ENCODE data around the gene KDM4E. TPM values are rescaled to one million over a fixed set of nuclear protein-coding genes. Genes with fewer than 3 reads are reported as not detected.

KDM4E gene
- polyA plus RNA-seq, 1 experiment = not detected

GRCh38 chr11:95067039-95067840 lies 42.2 kb downstream of the KDM4E start:
- Histone ChIP-seq H3K27ac (ENCODE audit: low read depth, low read length) (peak overlapping the region; percentile 83), H3K9me3 (ENCODE audit: control insufficient read depth, insufficient read depth, low read length) (no peaks in the 10 kb centered on the region), H3K4me3 (ENCODE audit: low read depth, low read length) (peak overlapping the region; percentile 77), H3K27me3 (ENCODE audit: control insufficient read depth, insufficient read depth, low read length) (no peaks in the 10 kb centered on the region)
- POLR2A ChIA-PET = interaction anchor here (0.5 to 2.6 kb wide), 12 partner anchors 9 to 1323 kb away, joined by 3 to 12 read pairs (median 4); partner anchors contain the start of genes CCDC82, CWC15, ENDOD1 and JRKL
- CTCF ChIA-PET = interaction anchor here (0.6 to 7.9 kb wide), 30 partner anchors 9 to 1359 kb away, joined by 3 to 85 read pairs (median 4); partner anchors contain the start of genes ENDOD1 and SESN3
- TF ChIP-seq CTCF (IDR thresholded peaks at IDR 0.05; ENCODE audit: low read depth, low read length) = peak; percentile 64
- no peak for DNase-seq (ENCODE audit: low read depth, low spot score)

DNA sequence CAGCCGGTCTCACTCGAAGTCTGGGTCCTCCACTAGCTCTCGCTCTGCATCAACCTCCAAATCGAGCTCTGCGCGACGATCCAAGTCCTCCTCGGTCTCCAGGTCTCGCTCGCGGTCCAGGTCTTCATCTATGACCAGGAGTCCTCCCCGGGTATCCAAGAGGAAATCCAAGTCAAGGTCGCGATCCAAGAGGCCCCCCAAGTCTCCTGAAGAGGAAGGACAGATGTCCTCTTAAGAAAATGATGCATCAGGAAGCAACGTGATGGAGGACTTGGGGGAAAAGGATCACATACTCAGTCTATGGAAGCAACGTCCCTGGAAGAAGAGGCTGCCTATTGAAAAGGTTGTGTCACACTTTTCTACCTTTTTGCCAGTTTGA lies 42.8 kb downstream of the KDM4E start:
- no peak for DNase-seq (ENCODE audit: low read depth, low spot score)
- Histone ChIP-seq H3K4me3 (ENCODE audit: low read depth, low read length) (peak overlapping the region; percentile 77), H3K27me3 (ENCODE audit: control insufficient read depth, insufficient read depth, low read length) (no peaks in the 10 kb centered on the region), H3K9me3 (ENCODE audit: control insufficient read depth, insufficient read depth, low read length) (no peaks in the 10 kb centered on the region), H3K27ac (ENCODE audit: low read depth, low read length) (peak overlapping the region; percentile 83)
- no peak for TF ChIP-seq CTCF (IDR thresholded peaks at IDR 0.05; ENCODE audit: low read depth, low read length)
- ChIA-PET POLR2A (interaction anchor here (0.6 to 2.6 kb wide), 9 partner anchors 8 to 1322 kb away, joined by 3 to 12 read pairs (median 5); partner anchors contain the start of genes CCDC82, CWC15, ENDOD1 and JRKL), CTCF (interaction anchor here (0.6 to 7.9 kb wide), 21 partner anchors 8 to 1358 kb away, joined by 3 to 85 read pairs (median 6); partner anchors contain the start of genes ENDOD1 and SESN3)

DNA sequence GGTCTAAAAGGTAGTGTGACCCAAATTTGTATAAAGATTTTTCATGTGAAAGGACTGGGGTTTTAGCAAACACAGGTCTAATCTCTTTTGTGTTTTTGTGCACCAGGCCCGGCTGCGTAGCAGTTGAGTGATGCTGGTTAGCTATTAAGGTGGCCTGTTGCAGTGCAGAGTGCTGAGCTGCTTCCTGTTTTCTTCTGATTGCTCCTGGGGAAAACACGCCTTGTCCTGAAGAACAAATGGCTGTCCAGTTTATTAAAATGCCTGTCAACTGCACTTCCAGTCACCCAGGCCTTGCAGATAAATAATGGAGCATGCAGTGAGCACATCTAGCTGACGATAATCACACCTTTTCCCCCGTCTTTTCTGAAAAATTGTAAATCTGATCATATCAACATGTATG lies 43.5 kb downstream of the KDM4E start:
- no peak for TF ChIP-seq CTCF (IDR thresholded peaks at IDR 0.05; ENCODE audit: low read depth, low read length)
- H3K9me3 ChIP-seq (ENCODE audit: control insufficient read depth, insufficient read depth, low read length) = no peaks in the 10 kb centered on the region
- ChIA-PET POLR2A (interaction anchor here (0.7 to 2.6 kb wide), 2 partner anchors 79 to 95 kb away, joined by 3 to 12 read pairs; partner anchors contain the start of genes CWC15 and KDM4D), CTCF (interaction anchor here (0.9 to 7.9 kb wide), 13 partner anchors 11 to 1357 kb away, joined by 3 to 85 read pairs (median 6); partner anchors contain the start of gene ENDOD1)
- peak overlapping the region; percentile 77 for H3K4me3 ChIP-seq (ENCODE audit: low read depth, low read length)
- H3K27me3 ChIP-seq (ENCODE audit: control insufficient read depth, insufficient read depth, low read length) = no peaks in the 10 kb centered on the region
- no peak overlapping the region for H3K27ac ChIP-seq (ENCODE audit: low read depth, low read length)
- DNase-seq (ENCODE audit: low read depth, low spot score) = no peak

- Histone ChIP-seq H3K4me3 (ENCODE audit: low read depth, low read length) (no peak overlapping the region), H3K9me3 (ENCODE audit: control insufficient read depth, insufficient read depth, low read length) (no peaks in the 10 kb centered on the region), H3K27me3 (ENCODE audit: control insufficient read depth, insufficient read depth, low read length) (no peaks in the 10 kb centered on the region), H3K27ac (ENCODE audit: low read depth, low read length) (no peak overlapping the region)
- POLR2A ChIA-PET = no interaction called here
- CTCF ChIA-PET = interaction anchor here (0.6 to 7.9 kb wide), 16 partner anchors 8 to 1354 kb away, joined by 3 to 85 read pairs (median 7); partner anchors contain the start of gene ENDOD1
- no peak for DNase-seq (ENCODE audit: low read depth, low spot score)
- TF ChIP-seq CTCF (IDR thresholded peaks at IDR 0.05; ENCODE audit: low read depth, low read length) = no peak
Observed at GRCh38 chr11:95070471-95070870, 45.4 kb downstream of the KDM4E start.

DNA sequence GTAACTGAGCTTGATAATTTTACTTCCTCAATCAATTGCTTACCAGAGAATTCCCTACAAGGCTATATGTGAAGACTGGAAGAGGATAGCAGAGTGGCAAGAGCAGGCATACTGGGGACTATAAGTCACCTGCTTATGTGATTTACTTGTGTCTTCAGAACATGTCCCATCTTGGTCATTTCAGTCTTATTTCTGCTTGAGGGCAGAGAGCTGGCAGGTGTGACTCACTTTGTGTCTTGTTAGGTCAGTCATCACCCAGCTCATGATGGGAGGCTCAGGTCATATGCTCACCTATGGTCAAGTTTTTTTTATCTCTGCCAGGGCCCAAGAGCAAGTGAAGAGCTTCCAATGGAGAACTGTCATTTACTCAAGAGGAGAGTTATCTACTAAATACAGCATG lies 47.9 kb downstream of the KDM4E start:
- Histone ChIP-seq H3K27me3 (ENCODE audit: control insufficient read depth, insufficient read depth, low read length) (no peaks in the 10 kb centered on the region), H3K4me3 (ENCODE audit: low read depth, low read length) (no peak overlapping the region), H3K9me3 (ENCODE audit: control insufficient read depth, insufficient read depth, low read length) (no peaks in the 10 kb centered on the region), H3K27ac (ENCODE audit: low read depth, low read length) (no peak overlapping the region)
- ChIA-PET CTCF (interaction anchor here (0.8 to 7.9 kb wide), 6 partner anchors 17 to 691 kb away, joined by 3 to 85 read pairs (median 4); no protein-coding TSS in a partner anchor), POLR2A (no interaction called here)
- TF ChIP-seq CTCF (IDR thresholded peaks at IDR 0.05; ENCODE audit: low read depth, low read length) = no peak
- no peak for DNase-seq (ENCODE audit: low read depth, low spot score)
